Progenitor cell of endocrine pancreas (in vitro differentiated cells): ENCODE data around the gene LGR6. TPM values are rescaled to one million over a fixed set of nuclear protein-coding genes. Genes with fewer than 3 reads are reported as not detected.

Experiments used
- DNase-seq: peaks from one replicate; pipeline ENCODE4 v3.0.0; 2021; ENCODE audit warnings: low spot score; ENCODE audit not compliant: unreplicated experiment
- H3K27ac Mint-ChIP-seq: 2 replicates; pipeline ENCODE4 v1.8.0; 2021; ENCODE audit warnings: mild to moderate bottlenecking, moderate library complexity, mixed read lengths
- H3K27me3 Mint-ChIP-seq: 2 replicates; pipeline ENCODE4 v1.8.0; 2021; ENCODE audit warnings: mixed read lengths
- H3K36me3 Mint-ChIP-seq: 2 replicates; pipeline ENCODE4 v1.8.0; 2022; ENCODE audit warnings: mixed read lengths; ENCODE audit not compliant: insufficient read depth
- H3K4me1 Mint-ChIP-seq: 2 replicates; pipeline ENCODE4 v1.8.0; 2021; ENCODE audit warnings: low read depth, mixed read lengths
- H3K4me3 Mint-ChIP-seq: 2 replicates; pipeline ENCODE4 v1.8.0; 2021; ENCODE audit warnings: low read depth, mild to moderate bottlenecking, moderate library complexity, mixed read lengths
- H3K9me3 Mint-ChIP-seq: 2 replicates; pipeline ENCODE4 v1.8.0; 2021; ENCODE audit warnings: low read depth, mixed read lengths
- CTCF ChIP-seq: fragments of 200-600 bp; sonication (generic); IDR thresholded peaks from one replicate; pipeline ENCODE4 v1.5.0; 2021; ENCODE audit warnings: antibody characterized with exemption, mild to moderate bottlenecking; ENCODE audit not compliant: unreplicated experiment
- total RNA-seq: library from RNA; stranded (reverse); gene quantifications from 2 replicates; pipeline ENCODE4 v1.2.1, GENCODE V29; 2021

LGR6 gene
- total RNA-seq, 1 donor from 2014 or later = 0.50 TPM

- peaks cover 15% of the 10 kb centered on the region for H3K27me3 Mint-ChIP-seq
- no peak for TF ChIP-seq CTCF
- H3K27ac Mint-ChIP-seq = no peak overlapping the region
- no peaks in the 10 kb centered on the region for H3K36me3 Mint-ChIP-seq
- DNase-seq = no peak
- no peaks in the 10 kb centered on the region for H3K9me3 Mint-ChIP-seq
- H3K4me1 Mint-ChIP-seq = peaks cover 11% of the 10 kb centered on the region
- H3K4me3 Mint-ChIP-seq = no peak overlapping the region
These were observed 86.2 kb downstream of the LGR6 start for GRCh38 chr1:202279806-202280205.

GRCh38 chr1:202280595-202280994, 87.0 kb downstream of the LGR6 start:
- no peak for TF ChIP-seq CTCF
- Mint-ChIP-seq H3K27me3 (peaks cover 15% of the 10 kb centered on the region), H3K9me3 (no peaks in the 10 kb centered on the region), H3K4me1 (peaks cover 11% of the 10 kb centered on the region), H3K36me3 (no peaks in the 10 kb centered on the region), H3K4me3 (no peak overlapping the region), H3K27ac (no peak overlapping the region)
- DNase-seq = no peak

GRCh38 chr1:202281316-202282024, 87.9 kb downstream of the LGR6 start:
- no peaks in the 10 kb centered on the region for H3K36me3 Mint-ChIP-seq
- H3K27me3 Mint-ChIP-seq = peaks cover 15% of the 10 kb centered on the region
- no peak for TF ChIP-seq CTCF
- no peak overlapping the region for H3K4me3 Mint-ChIP-seq
- DNase-seq = no peak
- H3K4me1 Mint-ChIP-seq = peaks cover 11% of the 10 kb centered on the region
- no peak overlapping the region for H3K27ac Mint-ChIP-seq
- no peaks in the 10 kb centered on the region for H3K9me3 Mint-ChIP-seq

GRCh38 chr1:202282025-202282371, 88.4 kb downstream of the LGR6 start:
- Mint-ChIP-seq H3K27ac (no peak overlapping the region), H3K36me3 (no peaks in the 10 kb centered on the region), H3K27me3 (peaks cover 15% of the 10 kb centered on the region), H3K4me3 (no peak overlapping the region), H3K4me1 (peaks cover 11% of the 10 kb centered on the region), H3K9me3 (no peaks in the 10 kb centered on the region)
- TF ChIP-seq CTCF = no peak
- no peak for DNase-seq

GRCh38 chr1:202282596-202283283, 89.1 kb downstream of the LGR6 start:
- H3K9me3 Mint-ChIP-seq = no peaks in the 10 kb centered on the region

More at GRCh38 chr1:202282596-202283283, 89.1 kb downstream of the LGR6 start:
- H3K36me3 Mint-ChIP-seq = no peaks in the 10 kb centered on the region
- no peak overlapping the region for H3K4me3 Mint-ChIP-seq
- H3K27me3 Mint-ChIP-seq = peaks cover 15% of the 10 kb centered on the region
- peaks cover 11% of the 10 kb centered on the region for H3K4me1 Mint-ChIP-seq
- DNase-seq = no peak
- TF ChIP-seq CTCF = no peak
- H3K27ac Mint-ChIP-seq = no peak overlapping the region
